ENCODE measurements around the gene SELENOF.

- TF ChIP-seq CTCF (IDR thresholded peaks at IDR 0.05; ENCODE audit: low read length), result no peak
- no peak for TF ChIP-seq EZH2 (IDR thresholded peaks at IDR 0.05; ENCODE audit: borderline replicate concordance, low read length)
Observed at GRCh38 chr1:86829321-86829720, 84.6 kb downstream of the SELENOF start.

Measured in OCI-LY1 (cell line).